Duodenal mucosa (tissue), 2 donors: ENCODE measurements around the gene PCDHGA7.
"Not testable (repeated sequence)": the region's sequence is repeated elsewhere in the genome, so short reads cannot be mapped to it uniquely, and the experiment has no call there.

ENCODE experiments used
- H3K27ac ChIP-seq: one replicate; pipeline ENCODE4 v1.7.0; 2013; ENCODE audit warnings: low read depth, low read length
- H3K27me3 ChIP-seq, 2 donors: one replicate each; pipeline ENCODE4 v1.7.0; 2013; ENCODE audit warnings: low read length in 2 of 2, control low read depth in 1 of 2; ENCODE audit not compliant: insufficient read depth in 2 of 2, control insufficient read depth in 1 of 2
- H3K36me3 ChIP-seq, 2 donors: one replicate each; pipeline ENCODE4 v1.7.0; 2013; ENCODE audit warnings: low read length in 2 of 2, control low read depth in 1 of 2; ENCODE audit not compliant: insufficient read depth in 2 of 2, control insufficient read depth in 1 of 2
- H3K4me1 ChIP-seq, 2 donors: one replicate each; pipeline ENCODE4 v1.7.0; 2013; ENCODE audit warnings: low read length in 2 of 2, control low read depth in 1 of 2; ENCODE audit not compliant: insufficient read depth in 2 of 2, control insufficient read depth in 1 of 2
- H3K4me3 ChIP-seq, 2 donors: one replicate each; pipeline ENCODE4 v1.7.0; 2013; ENCODE audit warnings: low read length in 2 of 2, low read depth in 1 of 2
- H3K9ac ChIP-seq, 2 donors: one replicate each; pipeline ENCODE4 v1.7.0; 2013; ENCODE audit warnings: low read length in 2 of 2, low read depth in 1 of 2
- H3K9me3 ChIP-seq, 2 donors: one replicate each; pipeline ENCODE4 v1.7.0; 2013; ENCODE audit warnings: low read length in 2 of 2, control low read depth in 1 of 2; ENCODE audit not compliant: control insufficient read depth in 1 of 2

Gene PCDHGA7

GRCh38 chr5:141366016-141366896 is 16.3 kb upstream of the PCDHGA7 start:
- H3K9ac ChIP-seq = no peak overlapping the region
- no peaks in the 10 kb centered on the region for H3K36me3 ChIP-seq
- H3K27ac ChIP-seq = no peak overlapping the region
- no peak overlapping the region for H3K4me3 ChIP-seq
- H3K4me1 ChIP-seq = no peaks in the 10 kb centered on the region
- peaks cover 0 to 5% of the 10 kb centered on the region in 2 donors for H3K27me3 ChIP-seq
- peaks cover 34 to 38% of the 10 kb centered on the region in 2 donors for H3K9me3 ChIP-seq

- H3K36me3 ChIP-seq = no peaks in the 10 kb centered on the region
- H3K9me3 ChIP-seq = peaks cover 38 to 46% of the 10 kb centered on the region in 2 donors
- peak within 1 kb of the TSS; percentile 18 to 49 for H3K4me3 ChIP-seq
- H3K27ac ChIP-seq = no peak within 1 kb of the TSS
- no peak within 1 kb of the TSS for H3K9ac ChIP-seq
- peaks cover 0 to 5% of the 10 kb centered on the region in 2 donors for H3K27me3 ChIP-seq
- no peaks in the 10 kb centered on the region for H3K4me1 ChIP-seq
Observed at GRCh38 chr5:141369994-141370848, 12.3 kb upstream of the PCDHGA7 start, which contains the start of gene PCDHGB3. TSS of gene PCDHGB3 (plus strand) at chr5:141370242. CDS start at chr5:141370395, 153 bp downstream.

- Histone ChIP-seq H3K9me3 (peaks cover 40 to 47% of the 10 kb centered on the region in 2 donors), H3K27me3 (peaks cover 0 to 5% of the 10 kb centered on the region in 2 donors), H3K9ac (no peak overlapping the region), H3K4me3 (peak overlapping the region in 1 of 2 donors; percentile 21), H3K36me3 (no peaks in the 10 kb centered on the region), H3K4me1 (no peaks in the 10 kb centered on the region), H3K27ac (no peak overlapping the region)
Observed at GRCh38 chr5:141371572-141372475, 10.7 kb upstream of the PCDHGA7 start.

GRCh38 chr5:141373673-141374317 is 8.7 kb upstream of the PCDHGA7 start, which contains the start of gene PCDHGA6:
TSS of gene PCDHGA6 (plus strand) at chr5:141373891. CDS start at chr5:141374084, 193 bp downstream.
- Histone ChIP-seq H3K36me3 (no peaks in the 10 kb centered on the region), H3K4me1 (no peaks in the 10 kb centered on the region), H3K9ac (no peak within 1 kb of the TSS), H3K27me3 (peaks cover 0 to 5% of the 10 kb centered on the region in 2 donors), H3K27ac (no peak within 1 kb of the TSS), H3K4me3 (peak within 1 kb of the TSS in 1 of 2 donors; percentile 43), H3K9me3 (peaks cover 40 to 49% of the 10 kb centered on the region in 2 donors)

- H3K4me1 ChIP-seq = no peaks in the 10 kb centered on the region
- no peaks in the 10 kb centered on the region for H3K36me3 ChIP-seq
- no peak overlapping the region for H3K9ac ChIP-seq
- H3K27me3 ChIP-seq = peaks cover 0 to 5% of the 10 kb centered on the region in 2 donors
- no peak overlapping the region for H3K4me3 ChIP-seq
- no peak overlapping the region for H3K27ac ChIP-seq
- H3K9me3 ChIP-seq = peaks cover 40 to 49% of the 10 kb centered on the region in 2 donors
Observed at GRCh38 chr5:141374627-141375026, 7.9 kb upstream of the PCDHGA7 start.

- not testable (repeated sequence) for H3K9ac ChIP-seq, H3K36me3 ChIP-seq, H3K27ac ChIP-seq, H3K4me1 ChIP-seq, H3K27me3 ChIP-seq, H3K4me3 ChIP-seq
- peaks cover 33 to 47% of the 10 kb centered on the region in 2 donors for H3K9me3 ChIP-seq
Observed at GRCh38 chr5:141375444-141376155, 6.9 kb upstream of the PCDHGA7 start.

GRCh38 chr5:141383345-141383744 is 803 bp downstream of the PCDHGA7 start:
- Histone ChIP-seq H3K36me3 (no peaks in the 10 kb centered on the region), H3K4me3 (peak overlapping the region; percentile 23 to 43), H3K9me3 (peaks cover 13 to 27% of the 10 kb centered on the region in 2 donors)

GRCh38 chr5:141384471-141385267 is 2.1 kb downstream of the PCDHGA7 start:
- Histone ChIP-seq H3K9ac (no peak overlapping the region), H3K36me3 (no peaks in the 10 kb centered on the region), H3K4me3 (no peak overlapping the region), H3K4me1 (no peaks in the 10 kb centered on the region), H3K9me3 (peaks cover 22 to 38% of the 10 kb centered on the region in 2 donors), H3K27ac (no peak overlapping the region), H3K27me3 (peaks cover 0 to 5% of the 10 kb centered on the region in 2 donors)

More at GRCh38 chr5:141383345-141383744, 803 bp downstream of the PCDHGA7 start:
- Histone ChIP-seq H3K4me1 (no peaks in the 10 kb centered on the region), H3K27ac (no peak overlapping the region), H3K27me3 (peaks cover 0 to 5% of the 10 kb centered on the region in 2 donors), H3K9ac (no peak overlapping the region)
